Stimulated activated CD4-positive, alpha-beta T cell treated with anti-CD3 and anti-CD28 coated beads, Interleukin-1b, Interleukin-23, amount 100 ng/mL, for 24 hours (primary cell): Measurements from ENCODE around the gene SERPINA4.

ENCODE experiments used
- DNase-seq, 4 experiments: peaks; one replicate each; pipeline ENCODE4 v3.0.0-alpha.2; 2020; ENCODE audit warnings: low read depth in 4 of 4, low spot score in 1 of 4

The SERPINA4 gene

GRCh38 chr14:94542811-94543440 is 18.3 kb upstream of the SERPINA4 start:
- DNase-seq, result no peak

GRCh38 chr14:94543449-94544124 is 17.7 kb upstream of the SERPINA4 start:
- DNase-seq, result no peak

DNA sequence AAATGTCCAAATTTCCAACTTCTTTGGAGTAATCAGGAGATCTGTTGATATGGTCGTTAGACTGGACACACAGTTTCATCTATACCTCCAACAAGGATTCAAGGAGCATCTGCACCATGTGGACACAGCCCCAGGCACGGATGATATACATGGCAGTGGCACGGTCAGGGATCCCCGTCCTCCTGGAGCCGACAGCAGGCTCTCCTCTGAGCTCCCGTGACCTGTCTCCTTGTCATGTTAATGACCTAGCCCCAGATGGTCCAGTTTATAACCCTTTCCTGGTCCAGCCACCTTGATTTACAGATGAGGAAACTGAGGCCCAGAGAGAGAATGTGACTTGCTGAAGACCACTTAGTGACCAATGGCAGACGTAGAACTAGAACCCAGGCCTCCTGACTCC is 16.5 kb upstream of the SERPINA4 start:
- no peak for DNase-seq

GRCh38 chr14:94545131-94545841 is 16.0 kb upstream of the SERPINA4 start:
- no peak for DNase-seq

GRCh38 chr14:94547151-94547680 is 14.0 kb upstream of the SERPINA4 start:
- DNase-seq, result no peak

DNA sequence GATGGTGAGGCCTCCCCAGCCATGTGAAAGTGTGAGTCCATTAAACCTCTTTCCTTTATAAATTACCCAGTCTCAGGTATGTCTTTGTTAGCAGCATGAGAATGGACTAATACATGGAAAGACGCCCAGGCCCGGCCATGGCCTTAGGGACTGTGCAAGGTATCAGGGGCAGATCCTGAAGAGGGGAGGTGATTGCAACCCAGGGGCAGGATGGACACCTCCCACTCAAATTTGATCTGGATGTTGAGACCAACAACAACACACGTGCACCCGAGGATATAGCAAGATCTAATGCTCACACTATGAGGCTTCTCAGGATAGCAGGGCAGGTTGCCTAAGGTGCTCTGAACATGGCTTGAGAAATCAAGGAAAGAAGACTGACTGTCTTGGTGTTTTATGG is 13.5 kb upstream of the SERPINA4 start:
- DNase-seq, result no peak

DNA sequence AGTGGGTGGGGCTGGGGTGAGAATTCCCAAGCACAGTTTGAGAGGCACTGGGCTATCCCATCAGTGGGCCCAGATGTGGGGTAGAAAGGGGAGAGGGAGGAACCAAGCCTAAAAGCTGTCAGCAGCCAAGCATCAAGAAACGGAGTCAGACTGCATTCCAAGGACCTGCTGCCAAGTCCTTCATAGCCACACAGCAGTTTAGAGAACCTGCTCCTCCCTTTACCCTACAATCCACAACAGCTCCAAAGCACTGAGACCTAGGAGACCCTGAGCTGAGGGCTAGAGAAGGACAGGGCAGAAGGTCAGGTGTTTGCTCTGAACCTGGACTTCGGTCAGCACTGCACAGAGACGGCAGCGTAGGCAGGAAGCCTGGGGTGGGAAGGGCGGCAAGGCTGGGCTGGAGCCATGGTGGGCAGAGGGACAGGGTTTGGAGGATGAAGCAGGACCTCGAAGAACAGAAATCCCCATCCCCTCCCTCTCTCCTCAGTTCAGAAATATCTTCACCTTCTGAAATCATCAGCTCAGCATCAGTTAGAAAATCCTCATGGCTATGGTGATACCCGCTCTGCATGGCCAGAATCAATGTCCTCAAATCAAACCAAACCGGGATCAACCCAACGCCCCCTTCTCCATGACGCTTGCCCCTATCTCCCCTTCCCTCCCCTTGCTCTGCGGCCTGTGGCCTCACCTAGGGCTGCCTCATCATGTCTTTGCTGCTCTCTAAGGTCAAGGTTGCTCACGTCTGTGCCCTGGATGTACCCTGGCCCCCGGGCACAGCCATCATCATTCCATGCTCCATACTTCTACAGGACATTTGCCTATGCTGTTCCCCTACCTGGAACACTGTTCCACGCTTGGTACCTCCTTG is 12.9 kb upstream of the SERPINA4 start:
- DNase-seq, result no peak

DNA sequence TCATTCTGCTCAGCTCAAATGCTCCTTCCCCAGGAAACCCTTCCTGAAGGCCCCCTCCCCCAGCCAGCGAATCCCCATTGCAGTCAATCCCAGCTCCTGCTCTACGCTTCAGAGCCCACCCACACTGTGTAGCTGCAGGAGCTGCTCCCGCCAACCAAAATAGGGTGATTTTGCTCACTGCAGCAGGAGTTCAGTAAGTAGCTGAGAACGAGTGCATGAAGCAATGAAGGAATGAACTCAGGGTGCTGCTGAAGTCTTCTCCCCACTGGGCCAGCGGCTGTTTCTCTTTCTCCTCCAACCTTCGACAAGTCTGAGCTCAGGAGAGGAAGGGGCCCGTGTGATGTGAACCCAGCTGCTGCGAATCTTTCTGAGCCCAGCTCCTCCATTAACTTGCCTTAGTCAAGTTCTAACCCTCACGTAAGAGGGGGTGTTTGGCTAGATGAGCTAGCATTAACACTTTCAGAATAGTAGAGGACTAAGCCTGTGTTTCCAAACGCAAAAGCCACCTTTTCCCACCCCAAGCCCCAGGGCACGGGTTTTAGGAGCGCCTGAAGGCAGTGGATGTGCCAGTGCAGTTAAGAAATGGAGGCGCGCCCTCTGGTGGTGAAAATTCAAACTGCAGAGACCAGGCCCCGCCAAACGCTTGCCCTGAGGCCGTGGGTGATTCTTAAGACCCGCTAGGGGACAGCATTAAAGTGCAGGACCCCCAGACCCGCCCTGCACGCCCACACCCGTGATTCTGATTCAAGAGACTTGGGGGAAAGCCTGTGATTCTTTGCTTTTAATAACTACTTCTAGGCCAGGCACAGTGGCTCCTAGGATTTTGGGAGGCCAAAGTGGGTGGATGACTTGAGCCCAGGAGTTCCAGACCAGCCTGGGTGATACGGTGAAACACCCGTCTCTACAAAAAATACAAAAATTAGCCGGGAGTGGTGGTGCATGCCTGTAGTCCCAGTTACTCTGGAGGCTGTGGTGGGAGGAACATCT is 11.9 kb upstream of the SERPINA4 start:
- DNase-seq, result peak; percentile 20 to 48 (median 40)

DNA sequence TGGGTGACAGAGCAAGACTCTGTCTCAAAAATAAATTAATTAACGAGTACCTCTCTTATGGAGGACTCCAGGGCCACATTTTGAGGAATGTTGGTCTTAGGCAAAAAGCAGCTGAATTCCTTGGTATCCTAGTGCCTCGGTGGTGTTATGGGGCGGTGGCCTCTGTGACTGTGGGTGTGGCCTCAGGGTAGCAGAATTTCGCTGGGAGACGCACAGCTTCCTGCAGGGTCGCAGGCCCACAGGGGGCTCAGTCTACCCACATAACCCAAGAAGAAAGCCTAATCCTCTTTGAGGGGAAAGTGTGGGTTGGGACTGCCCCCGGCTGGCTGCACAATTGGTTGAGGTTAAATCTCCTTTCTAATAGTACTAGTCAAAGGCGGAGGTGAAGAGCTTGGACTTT is 11.2 kb upstream of the SERPINA4 start:
- no peak for DNase-seq

- no peak for DNase-seq
Measured at GRCh38 chr14:94555991-94556390, 5.3 kb upstream of the SERPINA4 start.

GRCh38 chr14:94557327-94557726 is 3.9 kb upstream of the SERPINA4 start:
- DNase-seq, result no peak

- no peak for DNase-seq
Measured at GRCh38 chr14:94558842-94559241, 2.4 kb upstream of the SERPINA4 start.

DNA sequence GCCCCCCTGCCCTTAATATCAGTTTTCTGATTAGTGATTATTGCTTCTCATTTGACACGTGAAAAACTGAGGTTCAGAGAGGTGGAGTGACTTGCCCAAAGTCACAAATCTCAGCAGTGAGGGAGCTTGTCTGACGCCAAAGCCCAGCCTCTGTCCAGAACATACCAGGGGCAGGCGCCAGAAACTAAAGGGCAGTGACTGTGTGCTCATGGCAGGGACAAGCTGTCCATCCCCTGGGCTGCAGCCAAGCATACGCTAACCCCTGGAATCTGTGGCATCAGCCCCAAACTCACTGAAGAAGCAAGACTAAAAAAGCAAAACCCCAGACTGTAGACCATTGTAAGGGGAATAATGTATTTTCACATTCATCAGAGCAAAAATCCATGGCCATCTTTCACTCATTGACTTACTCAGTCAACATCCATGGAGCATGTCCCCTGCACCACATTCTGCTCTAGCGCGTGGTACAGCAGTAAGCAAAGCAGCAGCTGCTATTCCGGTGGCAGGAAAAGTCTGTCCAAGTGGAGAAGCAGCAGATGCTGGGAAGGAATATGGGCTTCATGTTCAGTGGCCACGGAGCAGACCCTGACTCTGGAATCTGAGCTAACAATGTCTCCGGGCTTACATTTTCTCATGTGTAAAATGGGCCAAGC is 1.5 kb upstream of the SERPINA4 start:
- DNase-seq, result no peak

- no peak for DNase-seq
Measured at GRCh38 chr14:94560291-94560665, 964 bp upstream of the SERPINA4 start.

DNA sequence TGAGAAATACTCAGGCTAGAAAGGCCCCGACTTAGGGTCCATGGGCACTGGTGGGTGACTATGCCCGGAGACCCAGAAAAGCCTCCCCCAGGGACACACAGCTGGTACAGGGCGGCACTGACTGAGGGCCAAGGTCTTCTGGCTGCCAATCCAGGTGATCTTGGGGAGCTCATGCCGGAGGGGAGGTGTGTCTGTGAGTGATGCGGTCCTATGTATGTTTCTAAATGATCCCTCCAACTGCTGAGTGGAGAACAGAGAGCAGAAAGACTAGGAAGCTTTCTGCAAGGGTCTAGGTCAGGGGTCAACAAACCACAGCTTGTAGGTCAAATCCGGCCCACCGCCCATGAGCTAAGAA is 391 bp downstream of the SERPINA4 start:
- no peak for DNase-seq

- no peak for DNase-seq
Measured at GRCh38 chr14:94562022-94562421, 780 bp downstream of the SERPINA4 start.

GRCh38 chr14:94562941-94563883 is 2.0 kb downstream of the SERPINA4 start:
- no peak for DNase-seq

GRCh38 chr14:94564381-94564780 is 3.1 kb downstream of the SERPINA4 start:
- no peak for DNase-seq

GRCh38 chr14:94568186-94568585 is 6.9 kb downstream of the SERPINA4 start:
- DNase-seq, result no peak
